RWPE2 (cell line): ENCODE measurements around the gene TM4SF18.

Source experiments
- ATAC-seq: fragments of 200-7000 bp; cut with Tn5 transposase; 3 replicates; pipeline ENCODE4 v1.9.1; 2021; ENCODE audit warnings: low read depth
- DNase-seq: peaks from one replicate; pipeline ENCODE4 v3.0.0-alpha.2; 2020; ENCODE audit warnings: low spot score
- H3K27ac ChIP-seq: fragments of 450-650 bp; 2 replicates; pipeline ENCODE4 v1.5.1; 2017; ENCODE audit warnings: mild to moderate bottlenecking; ENCODE audit not compliant: poor library complexity, severe bottlenecking
- H3K27me3 ChIP-seq: fragments of 250-450 bp; sonication (Bioruptor Pico); 2 replicates; pipeline ENCODE4 v1.5.1; 2021; ENCODE audit warnings: mild to moderate bottlenecking, moderate library complexity; ENCODE audit not compliant: insufficient read depth, poor library complexity, severe bottlenecking
- H3K36me3 ChIP-seq: fragments of 250-450 bp; sonication (Bioruptor Pico); 2 replicates; pipeline ENCODE4 v1.5.1; 2020; ENCODE audit warnings: low read depth, mild to moderate bottlenecking, moderate library complexity
- H3K4me1 ChIP-seq: fragments of 250-450 bp; sonication (Bioruptor Pico); 2 replicates; pipeline ENCODE4 v1.5.1; 2021; ENCODE audit warnings: mild to moderate bottlenecking, moderate library complexity; ENCODE audit not compliant: insufficient read depth, poor library complexity, severe bottlenecking
- H3K4me3 ChIP-seq: fragments of 250-450 bp; sonication (Bioruptor Pico); 2 replicates; pipeline ENCODE4 v1.5.1; 2021; ENCODE audit warnings: mild to moderate bottlenecking, moderate library complexity; ENCODE audit not compliant: severe bottlenecking
- H3K9me3 ChIP-seq: fragments of 250-450 bp; sonication (Bioruptor Pico); 2 replicates; pipeline ENCODE4 v1.5.1; 2021; ENCODE audit warnings: mild to moderate bottlenecking, moderate library complexity; ENCODE audit not compliant: severe bottlenecking
- CTCF ChIP-seq: fragments of 450-650 bp; IDR thresholded peaks from one replicate; pipeline ENCODE4 v1.5.1; 2017; ENCODE audit warnings: mild to moderate bottlenecking, moderate library complexity; ENCODE audit not compliant: poor library complexity, severe bottlenecking

TM4SF18 gene

DNA sequence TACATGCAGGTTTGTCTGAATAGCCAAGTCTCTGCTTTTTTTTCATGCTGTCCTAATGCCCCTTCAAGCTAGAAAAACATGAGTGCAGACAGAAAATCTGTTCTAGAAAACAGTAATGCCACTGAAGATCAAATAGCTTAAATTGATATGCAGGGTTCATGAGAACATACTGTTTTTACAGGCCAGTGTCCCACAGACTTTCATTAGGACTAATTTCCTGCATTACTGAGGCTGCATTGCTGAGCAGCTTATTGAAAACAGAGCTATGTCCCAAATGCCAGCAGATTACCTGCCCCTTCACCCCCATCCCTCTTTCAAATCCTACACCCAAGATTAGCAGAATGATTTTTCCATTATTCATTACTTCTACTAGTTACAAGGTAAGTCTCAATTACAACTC lies 665 bp downstream of the TM4SF18 start:
- no peak for TF ChIP-seq CTCF
- DNase-seq = no peak
- no peaks in the 10 kb centered on the region for H3K9me3 ChIP-seq
- no peak overlapping the region for H3K4me3 ChIP-seq
- H3K36me3 ChIP-seq = no peaks in the 10 kb centered on the region; the same call in 1 of the 2 replicates
- H3K27ac ChIP-seq = no peak overlapping the region
- peaks cover 4% of the 10 kb centered on the region for H3K4me1 ChIP-seq
- no peaks in the 10 kb centered on the region for H3K27me3 ChIP-seq
- no peak for ATAC-seq

DNA sequence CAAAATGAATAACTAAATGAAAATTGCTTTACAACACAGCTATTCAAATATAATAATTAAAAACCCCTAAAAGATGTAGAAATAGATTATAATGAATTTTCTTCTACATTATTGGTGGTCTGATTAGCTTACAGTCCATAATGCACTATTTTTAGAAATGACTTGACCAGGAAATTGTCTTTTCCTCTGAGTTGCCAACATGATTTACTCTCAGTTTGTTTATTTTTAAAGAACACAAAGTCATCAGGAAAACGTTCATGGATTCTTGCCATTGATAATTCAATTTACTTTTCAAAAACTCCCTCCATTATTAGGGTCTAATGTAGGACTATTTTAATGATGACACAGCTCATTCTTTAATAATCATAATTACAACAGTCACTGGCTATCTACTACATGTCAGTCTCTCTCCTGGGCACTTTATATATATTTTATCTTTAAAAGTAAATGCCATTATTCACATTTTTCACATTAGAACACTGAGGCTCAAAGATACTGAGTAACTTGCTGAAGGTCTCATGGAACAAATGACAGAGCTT lies 1.1 kb downstream of the TM4SF18 start:
- no peak for DNase-seq
- no peak overlapping the region for H3K27ac ChIP-seq
- H3K36me3 ChIP-seq = no peaks in the 10 kb centered on the region; the same call in 1 of the 2 replicates
- no peak for ATAC-seq
- TF ChIP-seq CTCF = no peak
- no peaks in the 10 kb centered on the region for H3K27me3 ChIP-seq
- no peaks in the 10 kb centered on the region for H3K9me3 ChIP-seq
- H3K4me1 ChIP-seq = peaks cover 6% of the 10 kb centered on the region
- no peak overlapping the region for H3K4me3 ChIP-seq

- ATAC-seq (no peak), DNase-seq (no peak)
- no peak for TF ChIP-seq CTCF
- Histone ChIP-seq H3K9me3 (no peaks in the 10 kb centered on the region), H3K27ac (no peak overlapping the region), H3K4me1 (peaks cover 6% of the 10 kb centered on the region), H3K36me3 (no peaks in the 10 kb centered on the region; the same call in 1 of the 2 replicates), H3K27me3 (no peaks in the 10 kb centered on the region), H3K4me3 (no peak overlapping the region)
These were observed 2.0 kb downstream of the TM4SF18 start for GRCh38 chr3:149331396-149331795.

DNA sequence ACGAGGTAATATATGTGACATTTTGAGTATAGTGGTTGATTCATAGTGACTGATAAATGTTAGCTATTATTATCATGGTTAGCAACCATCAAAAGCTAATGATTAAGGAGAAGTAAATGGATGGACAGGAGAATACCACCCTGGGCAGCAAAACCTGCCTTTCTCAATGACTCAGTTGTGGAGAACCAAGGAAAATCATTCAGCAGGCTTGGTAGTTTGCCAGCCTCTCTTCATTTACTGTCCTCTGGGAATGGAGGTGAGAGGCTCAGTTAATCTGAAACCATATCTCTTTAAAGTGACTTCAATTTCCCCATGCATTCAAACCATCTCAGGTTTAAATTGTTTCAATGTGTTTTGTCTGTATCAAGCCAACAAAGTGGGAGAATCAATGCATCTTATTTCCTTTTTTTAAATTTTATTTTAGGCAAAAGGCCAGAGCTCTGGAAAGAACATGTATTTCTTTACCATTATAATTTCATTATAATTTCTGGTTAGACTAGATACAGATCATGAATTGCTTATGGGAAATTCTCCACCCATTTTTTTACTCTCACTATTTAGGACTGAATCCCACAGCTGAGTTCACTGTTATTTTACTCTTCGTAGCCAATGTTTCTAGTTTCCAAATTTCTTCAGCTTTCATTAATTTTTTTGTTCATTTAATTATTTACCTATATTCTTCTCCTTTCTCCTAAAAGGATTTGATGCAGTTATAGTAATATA lies 2.7 kb downstream of the TM4SF18 start:
- Histone ChIP-seq H3K4me3 (no peak overlapping the region), H3K36me3 (no peaks in the 10 kb centered on the region; the same call in 1 of the 2 replicates), H3K9me3 (no peaks in the 10 kb centered on the region), H3K27me3 (no peaks in the 10 kb centered on the region), H3K4me1 (peaks cover 6% of the 10 kb centered on the region), H3K27ac (no peak overlapping the region)
- no peak for DNase-seq
- no peak for TF ChIP-seq CTCF
- no peak for ATAC-seq

DNA sequence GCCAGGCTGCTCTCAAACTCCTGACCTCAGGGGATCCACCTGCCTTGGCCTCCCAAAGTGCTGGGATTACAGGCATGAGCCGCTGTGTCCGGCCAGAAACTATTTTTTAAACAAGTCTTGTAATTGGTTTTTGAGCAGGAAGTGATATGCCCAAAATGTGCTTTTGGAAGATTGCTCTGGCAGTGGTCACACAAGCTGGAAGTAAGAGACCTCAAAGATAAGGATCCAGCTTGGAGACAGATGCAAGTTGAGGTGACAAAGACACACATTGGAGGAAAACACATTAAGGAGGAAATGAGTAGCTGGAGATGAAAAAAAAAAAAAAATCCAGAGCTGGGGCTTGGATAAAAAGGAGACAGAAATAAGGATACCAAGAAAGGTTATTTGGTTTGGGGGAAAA lies 6.3 kb downstream of the TM4SF18 start:
- Histone ChIP-seq H3K4me1 (peaks cover 6% of the 10 kb centered on the region), H3K36me3 (no peaks in the 10 kb centered on the region), H3K9me3 (no peaks in the 10 kb centered on the region), H3K27me3 (no peaks in the 10 kb centered on the region), H3K4me3 (no peak overlapping the region), H3K27ac (no peak overlapping the region)
- no peak for DNase-seq
- ATAC-seq = no peak
- TF ChIP-seq CTCF = no peak
